ENCODE data around the gene HECTD2. TPM values are rescaled to one million over a fixed set of nuclear protein-coding genes. Genes with fewer than 3 reads are reported as not detected.

HECTD2 gene
- total RNA-seq, 1 donor from 2014 or later: 2.4 TPM

DNA sequence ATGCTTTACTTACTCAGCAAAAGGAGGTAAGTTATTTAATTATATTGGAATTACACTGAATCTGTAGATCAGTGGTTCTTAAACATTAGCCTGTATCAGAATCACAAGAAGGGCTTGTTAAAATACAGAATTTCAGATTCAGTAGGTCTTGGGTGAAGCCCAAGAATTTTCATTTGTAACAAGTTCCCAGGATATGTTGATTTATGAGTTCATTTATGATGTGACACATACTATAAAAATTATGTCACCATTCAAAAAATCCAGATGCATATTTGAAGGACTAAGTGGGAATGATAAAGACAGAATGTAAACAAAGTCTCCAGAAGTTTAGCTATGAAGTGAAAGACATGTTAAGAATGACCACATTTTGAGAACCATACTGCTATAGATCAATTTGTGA is 52.3 kb downstream of the HECTD2 start:
- DNase-seq: no peak
- ATAC-seq (ENCODE audit: poor library complexity): no peak
- intact Hi-C loops (cut with DNase I): no loop called here

DNA sequence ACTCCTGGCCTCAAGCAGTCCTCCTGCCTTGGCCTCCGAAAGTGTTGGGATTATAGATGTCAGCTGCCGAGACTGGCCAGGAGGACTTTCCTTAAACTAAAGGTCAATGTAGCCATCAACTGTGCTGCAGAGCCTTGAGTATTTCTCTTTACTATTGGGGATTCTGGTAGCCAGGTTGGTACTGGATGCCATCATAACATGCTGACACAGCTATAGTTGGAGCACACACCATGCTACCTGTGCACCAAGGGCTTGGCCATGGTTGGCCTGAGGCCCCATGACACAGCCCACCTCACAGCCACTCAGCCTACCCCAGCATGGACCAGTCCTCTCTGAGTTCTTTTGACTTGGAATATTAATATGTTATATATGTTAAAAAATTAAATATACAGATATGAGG is 54.4 kb downstream of the HECTD2 start:
- no peak for DNase-seq
- ATAC-seq (ENCODE audit: poor library complexity): no peak
- intact Hi-C loops (cut with DNase I): no loop called here

DNA sequence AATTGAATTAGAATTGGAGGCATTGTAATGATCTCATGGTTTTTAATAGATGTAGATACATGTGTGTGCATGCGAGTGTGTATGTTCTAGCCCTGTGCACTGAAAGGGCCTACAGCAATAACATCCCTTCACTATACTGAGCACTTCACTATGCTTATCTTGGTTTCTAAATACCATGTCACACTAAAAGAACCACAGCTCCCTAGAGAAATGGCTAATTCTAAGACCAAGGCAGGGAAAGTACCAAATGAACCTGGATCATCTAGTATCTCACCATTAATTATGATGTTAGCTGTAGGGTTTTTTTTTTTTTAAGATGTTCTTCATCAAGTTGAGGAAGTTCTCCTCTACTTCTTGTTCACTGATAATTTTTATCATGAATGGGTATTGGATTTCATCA is 55.1 kb downstream of the HECTD2 start:
- DNase-seq: no peak
- no peak for ATAC-seq (ENCODE audit: poor library complexity)
- intact Hi-C loops (cut with DNase I): no loop called here

DNA sequence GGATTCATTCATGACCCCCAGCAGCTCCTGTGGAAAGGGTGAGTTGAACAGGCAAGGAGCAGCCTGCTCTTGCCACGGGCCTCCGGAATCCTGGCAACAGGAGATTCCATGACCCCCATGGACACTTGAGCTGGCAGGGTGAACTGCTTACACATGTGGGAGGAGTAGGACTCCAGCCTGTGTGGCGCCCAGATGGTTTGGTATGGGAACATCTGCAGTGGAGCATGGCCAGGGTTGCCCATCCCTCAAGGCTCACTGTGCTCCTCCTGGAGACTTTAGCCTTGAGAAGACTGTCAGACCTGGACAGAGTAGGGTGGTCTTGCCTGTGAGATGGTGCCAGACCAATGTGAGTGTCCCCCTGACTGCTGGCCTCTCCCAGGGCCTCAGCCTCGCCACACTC is 57.0 kb downstream of the HECTD2 start:
- ATAC-seq (ENCODE audit: poor library complexity): no peak
- intact Hi-C loops (cut with DNase I): no loop called here
- peak; percentile 26 for DNase-seq

DNA sequence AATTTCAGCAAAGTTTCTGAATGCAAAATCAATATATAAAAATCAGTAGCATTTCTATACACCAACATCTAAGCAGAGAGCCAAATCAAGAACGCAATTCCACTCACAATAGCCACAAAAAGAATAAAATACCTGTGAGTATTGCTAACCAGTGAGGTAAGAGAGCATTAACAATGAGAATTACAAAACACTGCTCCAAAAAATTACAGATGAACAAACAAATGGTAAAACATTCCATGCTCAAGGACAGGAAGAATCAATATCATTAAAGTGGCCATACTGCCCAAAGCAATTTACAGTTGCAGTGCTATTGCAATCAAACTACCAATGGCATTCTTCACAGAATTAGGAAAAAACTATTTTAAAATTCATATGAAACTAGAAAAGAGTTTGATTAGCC is 61.5 kb downstream of the HECTD2 start:
- DNase-seq (no peak), ATAC-seq (ENCODE audit: poor library complexity) (no peak)
- intact Hi-C loops (cut with DNase I): no loop called here

DNA sequence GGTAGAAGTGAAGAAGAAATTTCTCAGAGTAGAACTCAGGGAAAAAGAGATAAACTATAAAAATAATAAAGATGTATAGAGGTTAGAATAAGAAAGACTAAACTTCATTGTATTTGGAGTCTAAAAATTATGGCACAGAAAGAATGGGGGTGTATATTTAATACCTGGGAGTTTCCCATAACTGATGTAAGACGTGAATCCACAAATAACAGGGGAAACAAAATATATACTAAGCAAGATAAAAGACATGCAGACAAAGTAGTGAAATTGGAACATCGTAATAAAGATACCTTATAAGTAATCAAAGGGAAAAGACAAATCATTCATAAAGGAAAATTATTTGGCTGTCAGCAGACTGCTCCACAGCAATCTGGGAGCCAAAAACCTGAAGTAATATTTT is 62.8 kb downstream of the HECTD2 start:
- no peak for DNase-seq
- no peak for ATAC-seq (ENCODE audit: poor library complexity)
- intact Hi-C loops (cut with DNase I): no loop called here

DNA sequence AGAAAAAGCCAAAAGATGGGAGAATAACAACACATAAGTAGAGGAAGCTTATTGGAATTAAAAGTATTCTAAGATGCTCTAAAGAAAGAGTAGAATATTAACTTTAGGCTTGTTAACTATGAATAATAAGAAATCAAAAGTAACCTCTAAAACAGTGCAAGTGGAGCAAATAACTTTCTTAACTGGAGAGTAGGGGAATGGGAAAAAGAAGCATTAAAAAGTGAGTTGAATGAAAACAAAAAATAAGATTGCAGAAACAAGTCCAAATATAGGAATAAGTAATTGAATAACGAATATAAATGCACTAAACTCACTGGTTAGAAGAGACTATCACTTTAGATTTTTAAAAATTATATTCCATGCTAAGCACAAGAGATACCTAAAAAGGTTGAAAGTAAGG is 63.9 kb downstream of the HECTD2 start:
- no peak for ATAC-seq (ENCODE audit: poor library complexity)
- intact Hi-C loops (cut with DNase I): no loop called here

DNA sequence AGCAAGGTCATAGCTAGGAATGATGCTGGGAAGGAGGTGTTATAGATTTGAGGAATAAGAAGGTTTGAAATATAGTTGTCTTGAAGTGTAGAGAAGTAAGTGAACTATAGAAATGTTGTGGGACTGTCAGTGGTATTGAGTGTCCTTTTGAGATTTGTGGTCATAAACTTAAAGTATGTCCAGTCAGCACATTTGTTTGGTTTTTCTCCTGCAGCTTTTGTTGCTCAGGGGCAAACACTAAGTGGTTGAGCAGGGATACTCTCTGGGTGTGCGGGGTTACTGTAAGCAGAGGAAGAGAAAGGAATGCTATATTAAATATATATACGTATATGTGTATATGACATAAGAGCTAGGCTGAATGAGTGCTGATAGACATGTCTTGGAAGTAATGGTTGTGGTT is 67.1 kb downstream of the HECTD2 start:
- DNase-seq (no peak), ATAC-seq (ENCODE audit: poor library complexity) (no peak)
- intact Hi-C loops (cut with DNase I): no loop called here

More for the DNA sequence above, 63.9 kb downstream of the HECTD2 start:
- DNase-seq: no peak

DNA sequence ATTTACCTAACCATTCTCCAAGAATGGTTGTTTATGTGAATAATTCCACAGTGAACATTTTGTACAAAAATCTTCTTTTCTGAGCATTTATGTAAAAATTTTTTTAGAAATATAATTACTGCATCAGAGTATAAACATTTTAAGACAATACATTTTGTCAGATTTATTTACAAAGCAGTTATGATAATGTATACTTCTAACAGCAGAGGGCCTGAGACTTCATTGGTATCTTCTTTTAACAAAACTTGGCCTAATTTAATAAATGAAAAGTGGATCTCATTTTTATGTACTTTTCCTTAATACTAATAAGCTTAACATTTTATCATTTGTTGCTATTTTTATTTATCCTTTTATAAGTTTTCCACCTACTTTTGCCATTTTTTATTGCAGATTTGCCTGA is 69.4 kb downstream of the HECTD2 start:
- intact Hi-C loops (cut with DNase I): no loop called here
- ATAC-seq (ENCODE audit: poor library complexity) (no peak), DNase-seq (no peak)

DNA sequence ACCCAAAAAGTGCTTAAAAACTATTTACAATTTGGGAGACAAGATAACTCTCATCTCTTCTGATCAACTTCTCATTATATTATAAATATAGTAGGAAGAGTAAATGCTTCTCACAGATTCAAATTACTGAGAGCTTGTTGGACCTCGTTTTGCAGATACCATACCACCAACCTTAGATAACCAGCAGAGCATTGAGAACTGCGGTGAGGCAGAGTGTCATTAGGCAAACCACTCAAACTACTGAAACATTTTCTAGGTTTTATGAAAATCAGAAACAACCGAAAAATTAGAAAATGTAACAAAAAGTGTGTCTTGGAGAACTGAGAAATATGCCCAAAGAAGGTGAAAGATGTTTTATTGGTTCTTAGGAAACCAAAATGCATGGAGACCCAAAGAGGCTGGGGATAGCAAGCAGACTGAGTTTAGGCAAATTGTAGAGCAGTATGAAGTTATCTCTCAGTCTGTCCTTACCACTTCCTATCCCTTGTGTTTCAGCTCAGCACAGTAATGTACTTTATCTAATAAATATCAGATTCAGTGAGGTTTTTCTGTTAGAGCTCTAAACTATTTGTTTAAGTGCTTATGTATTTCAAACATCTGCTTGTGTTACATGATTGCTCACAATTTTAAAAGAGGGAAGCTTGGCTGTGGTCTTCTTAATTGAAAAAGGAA is 77.9 kb downstream of the HECTD2 start:
- ATAC-seq (ENCODE audit: poor library complexity) (no peak), DNase-seq (no peak)
- intact Hi-C loops (cut with DNase I): no loop called here

DNA sequence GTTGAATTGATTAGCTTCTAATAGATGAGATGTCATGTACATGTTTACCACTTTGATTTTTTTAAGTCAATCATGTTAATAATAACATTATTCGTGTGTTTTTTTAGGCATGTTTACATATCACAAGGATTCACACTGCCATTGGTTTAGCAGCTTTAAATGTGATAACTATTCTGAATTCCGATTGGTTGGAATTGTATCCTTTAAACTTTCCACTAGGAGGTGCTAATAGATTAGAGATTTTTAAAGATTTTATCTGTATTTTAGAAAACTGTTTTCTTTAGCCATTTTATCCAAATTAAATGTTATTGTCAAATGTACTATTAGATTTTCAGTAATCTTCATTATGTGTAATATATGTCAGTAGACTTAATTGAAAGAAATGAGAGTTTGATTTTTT is 83.2 kb downstream of the HECTD2 start:
- ATAC-seq (ENCODE audit: poor library complexity): no peak
- intact Hi-C loops (cut with DNase I): loop anchor here (2.0 kb wide), 1 partner anchor 141 kb away; no protein-coding TSS in a partner anchor
- DNase-seq: no peak

DNA sequence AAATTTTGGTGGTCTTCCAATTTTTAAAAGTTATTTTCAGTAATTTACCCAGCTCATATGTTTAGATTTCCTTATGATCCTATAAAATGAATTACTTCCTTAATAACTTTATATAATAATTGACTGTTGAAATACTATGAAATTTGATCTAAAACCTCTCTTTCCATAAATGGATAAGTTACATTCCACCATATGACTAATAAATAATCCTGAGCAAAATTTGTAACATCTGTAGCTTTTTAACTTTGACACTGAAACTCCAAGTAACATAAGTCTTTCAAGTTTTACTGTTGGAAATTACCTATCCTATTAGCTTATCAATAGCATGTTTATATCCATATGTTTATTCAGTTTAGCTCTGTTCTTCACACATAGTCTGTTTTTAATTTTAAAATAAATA is 85.3 kb downstream of the HECTD2 start:
- ATAC-seq (ENCODE audit: poor library complexity) (no peak), DNase-seq (no peak)
- intact Hi-C loops (cut with DNase I): no loop called here

DNA sequence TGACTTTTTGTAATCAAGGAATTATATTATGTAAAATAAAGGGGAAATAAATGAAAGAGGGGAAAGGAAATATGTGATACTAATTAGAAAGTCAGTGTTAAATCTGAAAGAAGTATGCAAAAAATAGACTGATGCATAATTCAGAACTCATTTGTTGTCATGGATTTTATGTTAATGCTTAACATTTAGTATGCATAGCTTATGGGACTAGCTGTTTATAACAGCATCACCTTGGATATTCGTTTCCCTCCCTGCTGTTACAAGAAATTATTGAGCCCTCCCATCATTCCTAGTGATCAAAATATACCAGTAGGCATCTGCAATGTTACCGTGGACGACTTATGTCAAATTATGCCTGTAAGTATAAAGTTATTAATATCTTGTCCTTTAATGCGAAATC is 85.9 kb downstream of the HECTD2 start:
- intact Hi-C loops (cut with DNase I): no loop called here
- ATAC-seq (ENCODE audit: poor library complexity) (no peak), DNase-seq (no peak)

DNA sequence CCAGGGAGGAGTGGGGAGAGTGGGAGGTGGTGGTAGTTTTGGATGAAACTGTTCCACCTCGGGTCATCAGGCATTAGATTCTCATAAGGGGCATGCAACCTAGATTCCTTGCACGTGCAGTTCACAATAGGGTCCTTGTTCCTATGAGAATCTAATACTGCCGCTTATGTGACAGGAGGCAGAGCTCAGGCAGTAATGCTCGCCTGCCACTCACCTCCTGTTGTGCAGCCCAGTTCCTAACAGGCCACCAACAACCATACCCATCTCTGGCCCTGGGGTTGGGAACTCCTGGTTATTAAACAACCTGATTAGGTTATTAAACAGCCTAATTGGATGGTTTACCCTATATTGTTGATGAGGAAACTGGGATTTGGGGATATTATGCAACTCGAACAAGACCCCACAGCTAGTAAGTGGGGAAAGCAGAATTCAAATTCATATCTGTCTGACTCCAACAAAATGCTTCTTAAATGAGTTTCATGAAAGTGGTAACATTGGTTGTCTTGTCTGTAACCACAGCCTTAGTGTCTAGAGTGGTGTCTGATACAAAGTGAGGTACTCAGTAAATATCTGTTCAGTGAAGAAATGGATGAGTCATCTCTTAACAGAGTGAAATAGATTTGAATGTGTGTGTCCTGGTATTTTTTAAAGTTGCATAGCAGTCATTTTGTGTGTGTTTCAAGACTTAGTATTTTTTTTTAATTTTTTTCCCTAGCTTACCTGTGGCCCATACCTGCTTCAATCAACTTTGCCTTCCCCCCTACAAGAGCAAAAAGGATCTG is 101.6 kb downstream of the HECTD2 start:
- intact Hi-C loops (cut with DNase I): no loop called here

DNA sequence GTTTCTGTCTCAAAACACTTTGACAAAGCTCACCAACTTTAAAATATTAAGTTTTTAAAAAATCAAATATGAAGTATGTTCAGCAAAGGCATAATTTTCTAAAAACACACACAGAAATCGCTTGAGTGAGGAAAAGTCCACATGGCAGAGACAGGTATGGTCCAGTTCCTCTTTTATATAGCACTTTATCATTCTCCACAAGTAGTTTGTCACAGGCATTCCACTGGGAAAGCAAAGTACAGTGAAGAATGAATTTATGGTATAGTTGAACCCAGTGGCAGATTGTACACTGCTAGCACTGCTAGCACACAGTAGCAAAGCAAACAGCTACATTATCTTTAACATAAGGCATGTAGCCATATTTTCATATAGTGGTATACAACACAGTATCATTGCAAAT is 102.3 kb downstream of the HECTD2 start:
- intact Hi-C loops (cut with DNase I): no loop called here
- ATAC-seq (ENCODE audit: poor library complexity): no peak
- no peak for DNase-seq

More for the DNA sequence above, 101.6 kb downstream of the HECTD2 start:
- ATAC-seq (ENCODE audit: poor library complexity): no peak
- DNase-seq: no peak

DNA sequence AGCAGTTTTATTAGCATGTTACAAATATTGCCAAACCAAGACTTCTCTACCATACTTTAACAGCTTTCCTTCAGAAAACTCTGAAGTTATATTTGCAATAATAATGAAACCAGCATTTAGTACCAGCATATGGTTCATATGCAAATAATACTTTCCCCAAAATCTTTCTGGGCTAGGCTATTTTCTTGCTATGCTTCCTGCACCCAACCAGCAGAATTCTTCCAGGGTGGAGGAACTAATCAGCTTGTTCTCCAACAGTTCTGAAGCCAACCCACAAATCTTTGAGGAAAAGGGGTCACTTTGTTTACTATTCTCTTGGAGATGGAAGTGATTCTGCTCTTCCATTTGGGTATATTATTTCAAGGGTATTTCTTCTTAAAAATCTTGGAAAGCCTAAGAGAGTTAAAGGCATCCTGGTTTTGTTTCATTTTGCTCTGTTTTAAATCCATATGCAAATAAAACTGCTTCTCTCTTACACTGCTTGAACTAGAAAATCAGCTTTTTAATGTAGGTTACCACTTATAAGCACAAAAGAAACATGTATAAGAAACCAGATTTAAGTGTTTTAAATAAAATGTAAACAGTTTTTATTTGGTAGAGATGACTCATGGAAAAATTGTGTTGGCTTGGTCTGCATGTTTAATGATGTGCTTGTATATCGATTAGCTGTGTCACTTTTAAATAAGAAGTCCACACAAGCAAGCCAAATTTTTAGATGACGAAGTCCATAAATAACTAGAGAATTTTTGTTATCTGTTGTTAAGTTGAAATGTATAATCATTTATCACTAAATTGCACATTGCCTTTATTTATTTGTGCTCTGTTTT is 103.7 kb downstream of the HECTD2 start:
- intact Hi-C loops (cut with DNase I): no loop called here
- ATAC-seq (ENCODE audit: poor library complexity): no peak
- no peak for DNase-seq

DNA sequence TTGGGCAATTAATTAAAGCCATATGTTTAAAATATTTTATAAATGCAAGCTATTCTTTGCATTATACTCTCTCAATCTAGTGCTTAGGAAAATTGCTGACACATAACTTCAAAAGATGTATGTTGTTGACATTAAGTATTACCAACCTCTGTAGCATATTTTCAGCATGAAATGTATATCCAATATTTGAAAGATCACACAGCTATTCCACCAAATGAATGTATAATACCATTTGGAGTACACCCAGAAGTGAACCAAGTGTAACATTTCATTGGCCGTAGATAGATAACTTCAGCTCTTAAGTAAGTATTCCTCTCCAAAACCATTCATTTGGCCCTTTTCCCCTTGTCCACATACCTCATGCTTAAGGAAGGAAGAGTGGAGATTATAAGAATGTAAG is 104.6 kb downstream of the HECTD2 start:
- ATAC-seq (ENCODE audit: poor library complexity) (no peak), DNase-seq (no peak)
- intact Hi-C loops (cut with DNase I): no loop called here

DNA sequence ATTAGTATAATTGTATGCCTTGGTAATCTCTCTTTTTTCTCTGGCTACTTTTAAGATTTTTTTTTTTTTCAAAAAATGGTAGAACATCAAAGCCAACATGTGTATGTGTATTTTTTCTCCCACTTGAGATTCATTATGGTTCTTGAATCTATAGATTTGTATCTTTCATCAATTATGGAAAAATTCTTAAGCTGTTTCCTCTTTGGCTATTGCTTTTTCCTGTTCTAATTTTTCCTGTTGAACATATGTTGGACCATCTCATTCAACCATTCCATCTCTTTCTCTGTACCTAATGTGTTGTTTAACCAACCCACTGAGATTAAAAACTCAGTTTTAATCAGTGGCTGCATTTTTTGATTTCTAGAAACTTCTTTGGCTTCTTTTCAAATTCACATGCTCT is 107.2 kb downstream of the HECTD2 start:
- no peak for DNase-seq
- ATAC-seq (ENCODE audit: poor library complexity): no peak
- intact Hi-C loops (cut with DNase I): no loop called here

DNA sequence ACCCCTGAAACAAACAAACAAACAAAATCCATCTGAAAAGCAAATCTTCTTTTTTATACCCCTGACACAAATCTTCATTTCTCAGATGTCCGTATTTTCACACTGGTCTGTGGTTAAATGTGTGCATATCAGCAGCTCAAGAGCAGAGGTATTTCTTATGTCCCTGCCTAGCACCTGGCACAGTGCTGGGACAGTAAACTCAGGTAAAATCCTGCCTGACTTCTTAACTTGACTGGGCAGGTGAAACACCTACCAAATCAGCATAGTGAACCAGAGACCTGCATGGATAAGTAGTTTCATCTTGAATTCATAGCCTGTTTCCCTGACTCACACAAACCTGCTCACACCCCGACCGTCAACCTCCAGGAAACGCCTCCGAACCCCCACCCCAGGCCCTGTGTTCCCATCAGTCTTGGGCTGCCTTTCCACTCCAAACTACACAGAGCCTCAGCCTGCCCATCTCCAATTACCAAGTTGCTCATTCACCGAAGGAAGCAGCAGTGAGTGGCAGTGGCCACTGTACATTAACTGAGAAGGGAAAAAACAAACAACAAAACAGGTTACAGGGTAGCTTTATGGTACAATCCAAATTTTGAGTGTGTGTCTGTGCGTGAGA is 109.9 kb downstream of the HECTD2 start:
- intact Hi-C loops (cut with DNase I): no loop called here
- ATAC-seq (ENCODE audit: poor library complexity): no peak
- no peak for DNase-seq

Data from Right ventricle myocardium superior (tissue), 1 donor.